ENCODE measurements around the gene SERPINA7.

Gene SERPINA7

GRCh38 chrX:106037835-106038473 lies 573 bp downstream of the SERPINA7 start:
- Histone ChIP-seq H3K4me3 (ENCODE audit: low read depth, low read length, poor library complexity, severe bottlenecking) (no peak overlapping the region), H3K4me2 (ENCODE audit: low read length) (no peak overlapping the region), H3K9me3 (ENCODE audit: low read length) (no peaks in the 10 kb centered on the region), H3K4me1 (ENCODE audit: insufficient read depth, low read length, severe bottlenecking) (no peaks in the 10 kb centered on the region), H3K9me2 (ENCODE audit: low read depth, low read length) (no peaks in the 10 kb centered on the region), H3K9ac (ENCODE audit: low read length) (no peak overlapping the region), H3F3A (ENCODE audit: insufficient read depth, low read length) (no peaks in the 10 kb centered on the region), H3K27ac (ENCODE audit: low read depth, low read length, poor library complexity, severe bottlenecking) (no peak overlapping the region), H3K79me2 (ENCODE audit: insufficient read depth, low read length) (no peaks in the 10 kb centered on the region), H3K36me3 (ENCODE audit: insufficient read depth, low read length) (no peaks in the 10 kb centered on the region), H2AFZ (ENCODE audit: low read length) (no peak overlapping the region), H3K27me3 (ENCODE audit: insufficient read depth, low read length) (no peaks in the 10 kb centered on the region), H4K20me1 (ENCODE audit: insufficient read depth, low read length) (no peaks in the 10 kb centered on the region)
- TF ChIP-seq EZH2 (IDR thresholded peaks at IDR 0.05; ENCODE audit: borderline replicate concordance, low read length) (no peak), CTCF (IDR thresholded peaks at IDR 0.05; ENCODE audit: low read length) (no peak)

DNA sequence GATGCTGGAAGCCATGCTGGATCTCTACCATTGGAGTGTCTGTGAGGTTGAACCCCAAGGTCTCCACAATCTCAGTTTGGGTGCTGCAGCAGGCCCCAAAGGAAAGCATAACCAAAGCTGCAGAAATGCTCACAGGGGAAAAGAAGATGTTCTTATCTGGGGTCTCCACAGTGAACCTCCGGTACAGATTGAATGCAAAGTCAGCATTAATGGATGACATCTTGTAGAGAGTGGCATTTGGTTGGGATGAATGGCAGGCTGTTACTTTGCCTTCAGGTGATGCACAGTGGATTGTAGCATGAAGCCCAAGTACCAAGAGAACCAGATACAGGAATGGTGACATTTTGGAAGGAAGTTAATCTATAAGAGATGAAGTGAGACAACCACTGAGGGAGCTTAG lies 1.8 kb downstream of the SERPINA7 start:
- no peaks in the 10 kb centered on the region for H3K79me2 ChIP-seq (ENCODE audit: insufficient read depth, low read length)
- H3K4me2 ChIP-seq (ENCODE audit: low read length): no peak overlapping the region
- TF ChIP-seq CTCF (IDR thresholded peaks at IDR 0.05; ENCODE audit: low read length): no peak
- no peak for TF ChIP-seq EZH2 (IDR thresholded peaks at IDR 0.05; ENCODE audit: borderline replicate concordance, low read length)
- no peak overlapping the region for H2AFZ ChIP-seq (ENCODE audit: low read length)
- no peaks in the 10 kb centered on the region for H3K9me2 ChIP-seq (ENCODE audit: low read depth, low read length)
- no peaks in the 10 kb centered on the region for H3K9me3 ChIP-seq (ENCODE audit: low read length)
- no peaks in the 10 kb centered on the region for H3K27me3 ChIP-seq (ENCODE audit: insufficient read depth, low read length)
- no peak overlapping the region for H3K4me3 ChIP-seq (ENCODE audit: low read depth, low read length, poor library complexity, severe bottlenecking)
- no peaks in the 10 kb centered on the region for H3K4me1 ChIP-seq (ENCODE audit: insufficient read depth, low read length, severe bottlenecking)
- no peaks in the 10 kb centered on the region for H4K20me1 ChIP-seq (ENCODE audit: insufficient read depth, low read length)
- H3K9ac ChIP-seq (ENCODE audit: low read length): no peak overlapping the region
- no peaks in the 10 kb centered on the region for H3K36me3 ChIP-seq (ENCODE audit: insufficient read depth, low read length)
- no peak overlapping the region for H3K27ac ChIP-seq (ENCODE audit: low read depth, low read length, poor library complexity, severe bottlenecking)
- no peaks in the 10 kb centered on the region for H3F3A ChIP-seq (ENCODE audit: insufficient read depth, low read length)

DNA sequence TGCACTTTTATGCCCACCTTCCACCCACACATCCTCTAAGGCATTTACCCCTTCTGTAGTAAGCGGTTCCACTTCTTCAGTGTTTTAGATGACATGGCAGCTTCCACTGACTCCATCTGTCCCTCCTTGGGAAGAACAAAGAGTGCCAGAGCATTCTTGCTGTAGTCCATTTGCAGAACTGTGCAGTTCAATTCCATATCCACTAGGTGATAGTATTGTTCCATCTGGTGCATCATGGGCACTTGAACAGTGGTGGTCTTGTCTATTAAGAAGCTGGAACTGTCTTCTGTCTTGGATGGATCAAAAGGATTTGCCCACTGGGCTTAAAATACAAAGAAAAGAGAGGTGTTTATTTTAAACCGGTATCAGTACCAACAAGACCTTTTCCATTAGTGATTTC lies 3.5 kb downstream of the SERPINA7 start:
- no peaks in the 10 kb centered on the region for H3K4me1 ChIP-seq (ENCODE audit: insufficient read depth, low read length, severe bottlenecking)
- no peak overlapping the region for H3K4me2 ChIP-seq (ENCODE audit: low read length)
- no peaks in the 10 kb centered on the region for H3K9me2 ChIP-seq (ENCODE audit: low read depth, low read length)
- H3K4me3 ChIP-seq (ENCODE audit: low read depth, low read length, poor library complexity, severe bottlenecking): no peak overlapping the region
- H3K9ac ChIP-seq (ENCODE audit: low read length): no peak overlapping the region
- peak; percentile 45; the same call in 1 of the 2 replicates for TF ChIP-seq CTCF (IDR thresholded peaks at IDR 0.05; ENCODE audit: low read length)
- TF ChIP-seq EZH2 (IDR thresholded peaks at IDR 0.05; ENCODE audit: borderline replicate concordance, low read length): no peak
- no peaks in the 10 kb centered on the region for H3K9me3 ChIP-seq (ENCODE audit: low read length)
- no peaks in the 10 kb centered on the region for H3F3A ChIP-seq (ENCODE audit: insufficient read depth, low read length)
- no peaks in the 10 kb centered on the region for H4K20me1 ChIP-seq (ENCODE audit: insufficient read depth, low read length)
- no peaks in the 10 kb centered on the region for H3K79me2 ChIP-seq (ENCODE audit: insufficient read depth, low read length)
- no peak overlapping the region for H3K27ac ChIP-seq (ENCODE audit: low read depth, low read length, poor library complexity, severe bottlenecking)
- H3K36me3 ChIP-seq (ENCODE audit: insufficient read depth, low read length): no peaks in the 10 kb centered on the region
- H3K27me3 ChIP-seq (ENCODE audit: insufficient read depth, low read length): no peaks in the 10 kb centered on the region
- no peak overlapping the region for H2AFZ ChIP-seq (ENCODE audit: low read length)

Data from OCI-LY1 (cell line).